Testis (tissue), 2 donors: ENCODE data around the gene MYH11.
"Not testable (repeated sequence)": the region's sequence is repeated elsewhere in the genome, so short reads cannot be mapped to it uniquely, and the experiment has no call there.

Experiments
- CTCF ChIP-seq, 3 experiments: fragments of 450-650 bp in 2 of 3; fragments of 200-600 bp in 1 of 3; sonication (generic) in 1 of 3; IDR thresholded peaks; one replicate each; pipeline ENCODE4 v1.5.1; 2016 to 2019; ENCODE audit warnings: antibody characterized with exemption in 3 of 3, mild to moderate bottlenecking in 2 of 3, moderate library complexity in 1 of 3
- POLR2A ChIP-seq: fragments of 450-650 bp; IDR thresholded peaks from one replicate; pipeline ENCODE4 v1.6.1; 2017; ENCODE audit warnings: antibody characterized with exemption, mild to moderate bottlenecking, moderate library complexity

- not testable (repeated sequence) for TF ChIP-seq CTCF (IDR thresholded peaks at IDR 0.05); POLR2A
Observed at GRCh38 chr16:15692508-15692907, 164.3 kb downstream of the MYH11 start.
